ENCODE results near the gene TBC1D22A. TPM values are rescaled to one million over a fixed set of nuclear protein-coding genes. Genes with fewer than 3 reads are reported as not detected.

Gene TBC1D22A
- total RNA-seq, 2 donors from 2014 or later = 28.9 to 31.3 TPM

DNA sequence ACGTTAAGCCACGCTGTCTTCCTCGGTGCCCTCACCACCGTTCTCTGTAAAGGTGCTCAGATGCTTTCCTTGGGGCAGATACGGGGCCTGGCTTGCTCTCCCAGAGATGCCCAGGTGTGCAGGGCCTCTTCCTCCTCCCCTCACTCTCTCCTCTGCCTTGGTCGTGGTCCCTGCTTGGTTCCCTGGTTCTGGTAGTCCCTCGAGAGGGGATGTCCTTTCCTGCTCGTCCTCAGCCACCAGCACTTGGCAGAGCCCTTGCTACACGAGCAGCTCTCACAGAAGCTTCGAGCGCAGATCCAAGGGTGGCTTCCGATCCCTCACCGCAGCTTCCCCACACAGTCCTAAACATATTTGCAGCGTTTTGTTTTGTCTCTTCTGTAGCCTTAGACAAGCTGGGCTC is 298.8 kb downstream of the TBC1D22A start:
- DNase-seq (ENCODE audit: low spot score) (no peak), ATAC-seq (ENCODE audit: insufficient number of reproducible peaks, low FRiP score, low read depth) (no peak)
- Histone ChIP-seq H3K27me3 (replicated peaks; ENCODE audit: insufficient read depth) (no peaks in the 10 kb centered on the region), H3K36me3 (peaks cover 4% of the 10 kb centered on the region), H3K4me1 (ENCODE audit: control insufficient read depth in 1 of 2, low read depth in 2 of 2) (no peaks in the 10 kb centered on the region), H3K9me3 (no peaks in the 10 kb centered on the region), H3K27ac (no peak overlapping the region), H3K4me3 (no peak overlapping the region)
- TF ChIP-seq CTCF (IDR thresholded peaks at IDR 0.05) = no peak

- Histone ChIP-seq H3K27ac (no peak overlapping the region), H3K4me1 (ENCODE audit: control insufficient read depth in 1 of 2, low read depth in 2 of 2) (no peaks in the 10 kb centered on the region), H3K27me3 (replicated peaks; ENCODE audit: insufficient read depth) (no peaks in the 10 kb centered on the region), H3K4me3 (no peak overlapping the region), H3K36me3 (peaks cover 4% of the 10 kb centered on the region), H3K9me3 (no peaks in the 10 kb centered on the region)
- no peak for TF ChIP-seq CTCF (IDR thresholded peaks at IDR 0.05)
- ATAC-seq (ENCODE audit: insufficient number of reproducible peaks, low FRiP score, low read depth) (no peak), DNase-seq (ENCODE audit: low spot score) (no peak)
These were observed 299.7 kb downstream of the TBC1D22A start for GRCh38 chr22:47062126-47062525.

DNA sequence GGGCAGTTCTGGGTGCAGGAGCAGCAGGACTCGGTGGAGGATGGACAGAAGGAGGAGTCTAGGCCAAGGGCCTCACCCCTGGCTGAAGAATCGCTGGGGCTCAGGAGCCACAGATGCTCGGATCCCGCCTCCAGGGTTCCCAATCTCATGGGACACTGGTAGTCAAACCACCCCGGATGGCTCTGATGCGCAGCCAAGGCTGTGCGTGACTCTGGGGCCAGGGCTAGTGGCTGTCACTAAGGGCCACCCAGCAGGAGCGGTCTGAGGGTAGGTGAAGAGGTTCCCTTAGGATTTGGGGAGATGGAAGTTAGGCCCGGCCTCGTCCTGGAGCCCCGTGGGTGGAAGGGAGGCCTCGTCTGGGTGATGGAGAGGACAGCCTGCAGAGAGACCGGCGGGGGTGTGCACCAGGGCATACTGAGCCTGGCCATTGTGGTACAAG is 300.6 kb downstream of the TBC1D22A start:
- ATAC-seq (ENCODE audit: insufficient number of reproducible peaks, low FRiP score, low read depth) = no peak

DNA sequence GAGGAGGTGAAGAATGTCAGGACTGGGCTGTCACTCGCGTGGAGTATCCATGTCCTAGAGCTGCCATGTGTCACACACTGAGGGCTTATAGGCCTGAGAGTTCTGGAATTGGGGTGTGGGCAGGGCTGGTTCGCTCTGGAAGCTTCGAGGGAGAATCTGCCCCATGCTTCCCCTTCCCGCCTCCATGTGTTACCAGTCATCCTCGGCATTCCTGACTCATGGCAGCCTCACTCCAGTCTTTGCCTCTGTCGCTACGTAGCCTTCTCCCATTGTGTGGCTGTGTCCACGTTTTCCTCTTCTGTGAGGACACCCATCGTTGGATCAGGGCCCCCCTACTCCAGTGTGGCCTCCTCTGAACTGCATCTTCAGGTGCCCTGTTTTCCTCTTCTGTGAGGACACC is 301.2 kb downstream of the TBC1D22A start:
- Histone ChIP-seq H3K9me3 (no peaks in the 10 kb centered on the region), H3K4me3 (no peak overlapping the region), H3K36me3 (peaks cover 4% of the 10 kb centered on the region), H3K27me3 (replicated peaks; ENCODE audit: insufficient read depth) (no peaks in the 10 kb centered on the region), H3K4me1 (ENCODE audit: control insufficient read depth in 1 of 2, low read depth in 2 of 2) (no peaks in the 10 kb centered on the region), H3K27ac (no peak overlapping the region)
- ATAC-seq (ENCODE audit: insufficient number of reproducible peaks, low FRiP score, low read depth) (no peak), DNase-seq (ENCODE audit: low spot score) (no peak)
- no peak for TF ChIP-seq CTCF (IDR thresholded peaks at IDR 0.05)

More for the DNA sequence above, 300.6 kb downstream of the TBC1D22A start:
- no peak overlapping the region for H3K27ac ChIP-seq
- no peaks in the 10 kb centered on the region for H3K9me3 ChIP-seq
- no peaks in the 10 kb centered on the region for H3K27me3 ChIP-seq (replicated peaks; ENCODE audit: insufficient read depth)
- no peak for TF ChIP-seq CTCF (IDR thresholded peaks at IDR 0.05)
- no peak overlapping the region for H3K4me3 ChIP-seq
- DNase-seq (ENCODE audit: low spot score) = no peak
- peaks cover 4% of the 10 kb centered on the region for H3K36me3 ChIP-seq
- H3K4me1 ChIP-seq (ENCODE audit: control insufficient read depth in 1 of 2, low read depth in 2 of 2) = no peaks in the 10 kb centered on the region

GRCh38 chr22:47064016-47064415 is 301.6 kb downstream of the TBC1D22A start:
- DNase-seq (ENCODE audit: low spot score) = no peak
- Histone ChIP-seq H3K9me3 (no peaks in the 10 kb centered on the region), H3K27me3 (replicated peaks; ENCODE audit: insufficient read depth) (no peaks in the 10 kb centered on the region), H3K36me3 (peaks cover 4% of the 10 kb centered on the region), H3K4me1 (ENCODE audit: control insufficient read depth in 1 of 2, low read depth in 2 of 2) (no peaks in the 10 kb centered on the region), H3K27ac (no peak overlapping the region), H3K4me3 (no peak overlapping the region)
- no peak for ATAC-seq (ENCODE audit: insufficient number of reproducible peaks, low FRiP score, low read depth)
- no peak for TF ChIP-seq CTCF (IDR thresholded peaks at IDR 0.05)
